Right ventricle myocardium inferior (tissue), 1 donor: ENCODE results near the gene L1CAM. TPM values are rescaled to one million over a fixed set of nuclear protein-coding genes. Genes with fewer than 3 reads are reported as not detected.
"Not testable (repeated sequence)": the region's sequence is repeated elsewhere in the genome, so short reads cannot be mapped to it uniquely, and the experiment has no call there.

Source experiments
- ATAC-seq: fragments of 200-7000 bp; cut with Tn5 transposase; one replicate; pipeline ENCODE4 v1.9.1; 2020; ENCODE audit warnings: mild to moderate bottlenecking, moderate library complexity
- DNase-seq: peaks from one replicate; pipeline ENCODE4 v3.0.0; 2021; ENCODE audit errors: missing footprints
- intact Hi-C: fragments of 100-400 bp; cut with DNase I; formaldehyde crosslinking; loops from one replicate; pipeline ENCODE4 v1.11.0; 2022
- total RNA-seq: library from RNA; stranded (reverse); fragmentation: NEBNext Ultra II Directional; extraction: Animal tissue kit (Norgen Biotek cat#: 25700); gene quantifications from one replicate; pipeline ENCODE4 v1.2.1, GENCODE V29; 2021
- donor health status: DM: no; HTN: yes; CAD: no; lungs with severe emphysema.

The L1CAM gene
- total RNA-seq, 1 donor from 2014 or later, result 6.1 TPM

DNA sequence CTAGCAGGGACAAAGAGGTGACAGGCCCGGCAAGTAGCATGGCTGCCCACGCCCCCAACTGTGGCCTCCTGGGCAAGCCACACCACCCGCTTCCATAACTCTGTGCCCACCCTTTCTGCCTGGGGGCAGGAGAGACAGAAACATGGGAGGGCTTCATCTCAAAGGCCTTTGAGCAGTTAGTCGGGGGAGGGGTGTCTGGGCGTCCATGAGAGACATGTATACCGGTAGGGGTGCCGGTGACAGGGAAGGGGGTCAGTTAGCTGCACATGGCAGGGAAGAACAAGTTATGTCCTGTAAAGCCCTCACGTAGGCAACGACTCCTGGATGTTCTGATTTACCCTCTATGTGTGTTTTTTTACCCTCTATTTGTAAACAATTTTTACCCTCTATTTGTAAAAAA lies 64.9 kb downstream of the L1CAM start:
- DNase-seq, result no peak
- intact Hi-C loops, result no loop called here
- no peak for ATAC-seq

DNA sequence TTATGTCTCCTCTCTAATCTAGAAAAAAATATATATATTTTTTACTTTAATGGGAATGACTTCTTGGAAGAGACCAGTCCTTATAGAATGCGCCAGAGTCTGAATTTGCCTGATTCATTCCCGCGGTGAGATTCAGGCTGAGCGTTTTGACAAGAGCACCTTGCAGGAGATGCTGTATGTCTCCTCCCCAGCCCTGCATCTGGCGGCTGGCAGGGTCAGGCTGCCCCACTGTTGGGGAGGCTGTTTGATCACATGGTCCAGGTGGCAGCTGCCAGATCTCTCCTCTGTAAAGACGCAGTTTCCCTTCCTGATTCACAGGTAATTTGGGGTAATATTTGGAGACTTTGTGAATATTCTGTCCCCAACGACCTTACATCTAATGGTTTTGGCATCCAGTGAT lies 65.4 kb downstream of the L1CAM start:
- intact Hi-C loops, result no loop called here
- ATAC-seq (no peak), DNase-seq (no peak)

- intact Hi-C loops, result no loop called here
- ATAC-seq, result no peak
- DNase-seq, result no peak
Observed at GRCh38 chrX:153819384-153820040, 66.5 kb downstream of the L1CAM start.

GRCh38 chrX:153818571-153819383 lies 67.2 kb downstream of the L1CAM start:
- intact Hi-C loops, result no loop called here
- DNase-seq, result no peak
- peak; percentile 62 for ATAC-seq

DNA sequence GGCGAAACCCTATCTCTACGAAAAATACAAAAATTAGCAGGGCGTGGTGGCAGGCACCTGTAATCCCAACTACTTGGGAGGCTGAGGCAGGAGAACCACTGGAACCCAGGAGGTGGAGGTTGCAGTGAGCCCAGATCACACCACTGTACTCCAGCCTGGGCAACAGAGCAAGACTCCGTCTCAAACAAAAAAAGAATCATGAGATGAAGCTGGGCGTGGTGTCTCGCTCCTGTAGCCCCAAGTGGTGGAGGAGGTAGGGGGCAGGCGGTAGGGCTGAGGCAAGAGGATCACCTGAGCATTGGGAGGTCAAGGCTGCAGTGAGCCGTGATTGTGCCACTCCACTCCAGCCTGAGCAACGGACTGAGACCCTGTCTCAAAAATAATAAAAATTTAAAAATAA lies 67.9 kb downstream of the L1CAM start:
- DNase-seq, intact Hi-C loops, ATAC-seq: not testable (repeated sequence)

- no peak for DNase-seq
- ATAC-seq, result no peak
- intact Hi-C loops, result no loop called here
Observed at GRCh38 chrX:153816831-153817690, 68.9 kb downstream of the L1CAM start.

DNA sequence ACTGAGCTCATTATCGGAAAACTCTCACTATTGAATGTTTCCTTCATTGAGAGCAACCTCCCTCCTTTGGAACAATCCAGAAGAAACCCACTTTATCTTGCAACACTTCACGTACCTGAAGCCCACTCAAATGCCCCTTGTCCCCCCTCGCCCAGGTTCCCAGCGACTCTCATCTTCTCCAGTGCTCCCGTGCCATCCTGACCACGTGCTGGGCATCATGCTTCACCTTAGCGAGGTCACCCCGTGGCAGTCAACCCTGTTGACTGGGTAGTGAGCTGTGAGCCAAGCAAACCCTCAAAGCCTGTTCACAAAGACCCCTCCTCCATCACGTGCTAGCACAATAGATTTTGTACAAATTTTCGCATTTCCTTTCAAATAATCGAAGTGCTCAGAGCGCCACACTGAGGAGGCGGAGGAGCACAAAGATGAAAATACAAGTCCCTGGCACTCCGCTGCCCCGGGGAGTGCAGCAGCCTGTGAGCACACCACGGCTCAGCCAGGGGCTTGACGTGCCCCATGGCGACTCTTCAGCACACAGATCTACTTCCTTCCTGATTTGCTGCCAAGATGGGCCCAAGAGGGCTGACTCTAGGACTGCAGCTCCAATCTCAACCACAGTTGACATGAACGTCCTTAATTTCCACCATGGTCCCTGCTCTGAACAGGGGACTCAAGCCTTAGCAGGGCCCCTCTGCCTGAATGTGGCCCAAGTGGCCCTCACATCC lies 71.2 kb downstream of the L1CAM start:
- DNase-seq (no peak), ATAC-seq (no peak)
- intact Hi-C loops, result no loop called here

DNA sequence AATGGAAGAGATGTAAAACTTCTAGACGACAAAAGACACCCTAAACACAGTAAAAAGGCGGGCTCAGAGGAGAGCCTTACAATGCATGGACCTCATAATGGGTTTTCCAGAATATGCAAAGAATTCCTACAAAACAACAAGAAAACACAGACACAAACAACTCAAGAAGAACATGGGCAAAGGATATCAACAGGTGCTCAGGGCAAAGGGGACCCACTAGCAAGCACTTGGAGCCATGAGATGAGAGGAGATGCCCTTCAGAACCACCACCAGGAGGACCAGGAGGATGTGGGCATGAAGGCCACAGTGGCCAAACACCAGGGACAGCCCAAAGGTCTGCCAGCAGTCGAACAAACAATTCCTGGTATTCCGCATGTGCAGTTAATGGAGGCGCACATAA lies 72.8 kb downstream of the L1CAM start:
- ATAC-seq (no peak), DNase-seq (no peak)
- intact Hi-C loops, result no loop called here

DNA sequence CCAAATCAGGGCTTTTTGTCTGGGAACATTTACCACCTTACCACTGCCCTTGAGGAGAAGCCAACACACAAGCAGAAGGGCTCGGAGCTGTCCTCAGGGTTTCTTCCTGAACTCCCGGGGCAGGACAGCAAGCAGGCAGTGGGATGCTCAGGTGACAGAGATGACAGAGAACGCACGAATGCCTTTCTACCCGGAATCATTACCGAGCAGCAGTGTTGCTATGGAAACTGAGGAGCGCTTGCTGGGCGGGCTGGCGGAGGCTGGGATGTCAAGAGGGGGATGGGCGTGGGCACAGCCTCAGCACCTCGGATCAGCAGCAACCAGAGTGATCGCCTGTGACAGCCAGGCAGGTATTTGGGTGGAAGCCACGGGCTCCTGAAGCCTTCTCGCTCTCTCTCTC lies 73.8 kb downstream of the L1CAM start:
- DNase-seq (no peak), ATAC-seq (no peak)
- intact Hi-C loops, result no loop called here

Other genes with a start within 250 kb of the L1CAM start
- 0.19 TPM for gene DUSP9, start 239.0 kb downstream of the L1CAM start, total RNA-seq
- 11.3 TPM for gene PNCK, start 212.4 kb downstream of the L1CAM start, total RNA-seq
- gene SLC6A8, start 198.2 kb downstream of the L1CAM start, total RNA-seq, result 178 TPM
- 98.5 TPM for gene BCAP31, start 161.8 kb downstream of the L1CAM start, total RNA-seq
- 16.4 TPM for gene ABCD1, start 161.3 kb downstream of the L1CAM start, total RNA-seq
- 2.3 TPM for gene PLXNB3, start 121.9 kb downstream of the L1CAM start, total RNA-seq
- 43.3 TPM for gene SRPK3, start 105.1 kb downstream of the L1CAM start, total RNA-seq
- gene IDH3G, start 91.8 kb downstream of the L1CAM start, total RNA-seq, result 78.7 TPM
- gene SSR4, start 91.5 kb downstream of the L1CAM start, total RNA-seq, result 150 TPM
- gene PDZD4, start 55.6 kb downstream of the L1CAM start, total RNA-seq, result 2.8 TPM
- gene AVPR2, start 18.5 kb upstream of the L1CAM start, total RNA-seq, result 3.2 TPM
- gene ARHGAP4, start 40.1 kb upstream of the L1CAM start, total RNA-seq, result 9.7 TPM
- 80.6 TPM for gene NAA10, start 48.9 kb upstream of the L1CAM start, total RNA-seq
- gene RENBP, start 58.5 kb upstream of the L1CAM start, total RNA-seq, result 8.8 TPM
- gene HCFC1, start 85.6 kb upstream of the L1CAM start, total RNA-seq, result 25.4 TPM
- 6.9 TPM for gene TMEM187, start 86.6 kb upstream of the L1CAM start, total RNA-seq
- gene IRAK1, start 133.7 kb upstream of the L1CAM start, total RNA-seq, result 38.6 TPM
- gene MECP2, start 211.5 kb upstream of the L1CAM start, total RNA-seq, result 32.8 TPM